Glomerular endothelial cell (primary cell): Measurements from ENCODE around the gene PCDHA12. TPM values are rescaled to one million over a fixed set of nuclear protein-coding genes. Genes with fewer than 3 reads are reported as not detected.
"Not testable (repeated sequence)": the region's sequence is repeated elsewhere in the genome, so short reads cannot be mapped to it uniquely, and the experiment has no call there.

Experiments used
- DNase-seq: peaks from one replicate; pipeline ENCODE4 v3.0.0-alpha.2; 2011; ENCODE audit warnings: low read depth, low spot score; ENCODE audit errors: extremely low read depth
- total RNA-seq: library from RNA; depleted of rRNA; stranded (reverse); fragments of >200 nt; gene quantifications from 2 replicates; pipeline ENCODE4 v1.2.3, GENCODE V29; 2015

PCDHA12 gene
- total RNA-seq, result not detected in 2 replicates

- DNase-seq, result no peak
These were observed at the start of gene PCDHA12 for GRCh38 chr5:140875085-140876065. Gene PCDHA12, plus strand, starts transcription at chr5:140875308. Its CDS starts 165 bp downstream, at chr5:140875473.

GRCh38 chr5:140827704-140828361 lies 47.3 kb upstream of the PCDHA12 start, which contains the start of gene PCDHA6:
Gene PCDHA6, plus strand, starts transcription at chr5:140827960. Its CDS starts 132 bp downstream, at chr5:140828092.
- DNase-seq, result no peak

DNA sequence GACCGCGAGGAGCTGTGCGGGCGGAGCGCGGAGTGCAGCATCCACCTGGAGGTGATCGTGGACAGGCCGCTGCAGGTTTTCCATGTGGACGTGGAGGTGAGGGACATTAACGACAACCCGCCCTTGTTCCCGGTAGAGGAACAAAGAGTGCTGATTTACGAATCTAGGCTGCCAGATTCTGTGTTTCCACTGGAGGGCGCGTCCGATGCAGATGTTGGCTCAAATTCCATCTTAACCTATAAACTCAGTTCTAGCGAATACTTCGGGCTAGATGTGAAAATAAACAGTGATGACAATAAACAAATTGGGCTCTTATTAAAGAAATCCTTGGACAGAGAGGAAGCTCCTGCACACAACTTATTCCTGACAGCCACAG lies 46.8 kb upstream of the PCDHA12 start:
- DNase-seq, result no peak

GRCh38 chr5:140829511-140830501 lies 45.3 kb upstream of the PCDHA12 start:
- DNase-seq, result not testable (repeated sequence)

DNA sequence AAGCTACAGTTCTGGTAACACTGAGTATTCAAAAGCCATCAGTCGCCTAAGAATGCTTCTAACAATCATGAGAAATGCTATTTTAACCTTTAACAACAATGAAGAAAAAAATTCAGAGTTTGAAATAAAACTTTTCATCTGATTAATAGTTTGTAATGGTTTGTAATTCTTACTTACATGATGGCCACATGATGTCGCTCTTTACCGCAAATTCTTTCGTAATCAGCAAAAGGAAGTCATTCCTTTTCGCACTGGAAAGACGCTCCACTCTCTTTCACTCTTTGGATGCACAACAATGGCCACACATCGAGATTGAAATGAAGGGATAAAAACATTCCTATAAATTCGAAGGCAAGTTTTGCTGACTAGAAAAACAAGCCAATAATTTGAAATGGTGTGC lies 41.1 kb upstream of the PCDHA12 start, which contains the start of gene PCDHA7:
TSS of gene PCDHA7 (plus strand) at position 277 of the 400 bp plus-strand sequence. CDS start at position 392, 115 bp downstream.
- DNase-seq, result no peak

DNA sequence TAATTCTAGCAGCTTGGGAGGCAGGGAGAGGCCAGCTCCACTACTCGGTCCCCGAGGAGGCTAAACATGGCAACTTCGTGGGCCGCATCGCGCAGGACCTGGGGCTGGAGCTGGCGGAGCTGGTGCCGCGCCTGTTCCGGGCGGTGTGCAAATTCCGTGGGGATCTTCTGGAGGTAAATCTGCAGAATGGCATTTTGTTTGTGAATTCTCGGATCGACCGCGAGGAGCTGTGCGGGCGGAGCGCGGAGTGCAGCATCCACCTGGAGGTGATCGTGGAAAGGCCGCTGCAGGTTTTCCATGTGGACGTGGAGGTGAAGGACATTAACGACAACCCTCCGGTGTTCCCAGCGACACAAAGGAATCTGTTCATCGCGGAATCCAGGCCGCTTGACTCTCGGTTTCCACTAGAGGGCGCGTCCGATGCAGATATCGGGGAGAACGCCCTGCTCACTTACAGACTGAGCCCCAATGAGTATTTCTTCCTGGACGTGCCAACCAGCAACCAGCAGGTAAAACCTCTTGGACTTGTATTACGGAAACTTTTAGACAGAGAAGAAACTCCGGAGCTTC lies 40.6 kb upstream of the PCDHA12 start:
- DNase-seq, result not testable (repeated sequence)

DNA sequence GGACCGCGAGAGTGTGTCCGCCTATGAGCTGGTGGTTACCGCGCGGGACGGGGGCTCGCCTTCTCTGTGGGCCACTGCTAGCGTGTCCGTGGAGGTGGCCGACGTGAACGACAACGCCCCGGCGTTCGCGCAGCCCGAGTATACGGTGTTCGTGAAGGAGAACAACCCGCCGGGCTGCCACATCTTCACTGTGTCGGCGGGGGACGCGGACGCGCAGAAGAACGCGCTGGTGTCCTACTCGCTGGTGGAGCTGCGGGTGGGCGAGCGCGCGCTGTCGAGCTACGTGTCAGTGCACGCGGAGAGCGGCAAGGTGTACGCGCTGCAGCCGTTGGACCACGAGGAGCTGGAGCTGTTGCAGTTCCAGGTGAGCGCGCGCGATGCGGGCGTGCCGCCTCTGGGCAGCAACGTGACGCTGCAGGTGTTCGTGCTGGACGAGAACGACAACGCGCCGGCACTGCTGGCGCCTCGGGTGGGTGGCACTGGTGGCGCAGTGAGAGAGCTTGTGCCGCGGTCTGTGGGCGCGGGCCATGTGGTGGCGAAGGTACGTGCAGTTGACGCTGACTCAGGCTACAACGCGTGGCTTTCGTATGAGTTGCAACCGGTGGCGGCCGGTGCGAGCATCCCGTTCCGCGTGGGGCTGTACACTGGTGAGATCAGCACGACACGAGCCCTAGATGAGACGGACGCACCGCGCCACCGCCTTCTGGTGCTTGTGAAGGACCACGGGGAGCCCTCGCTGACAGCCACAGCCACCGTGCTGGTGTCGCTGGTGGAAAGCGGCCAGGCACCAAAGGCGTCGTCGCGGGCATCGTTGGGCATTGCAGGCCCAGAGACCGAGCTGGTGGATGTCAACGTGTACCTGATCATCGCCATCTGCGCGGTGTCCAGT lies 39.2 kb upstream of the PCDHA12 start:
- DNase-seq, result no peak

DNA sequence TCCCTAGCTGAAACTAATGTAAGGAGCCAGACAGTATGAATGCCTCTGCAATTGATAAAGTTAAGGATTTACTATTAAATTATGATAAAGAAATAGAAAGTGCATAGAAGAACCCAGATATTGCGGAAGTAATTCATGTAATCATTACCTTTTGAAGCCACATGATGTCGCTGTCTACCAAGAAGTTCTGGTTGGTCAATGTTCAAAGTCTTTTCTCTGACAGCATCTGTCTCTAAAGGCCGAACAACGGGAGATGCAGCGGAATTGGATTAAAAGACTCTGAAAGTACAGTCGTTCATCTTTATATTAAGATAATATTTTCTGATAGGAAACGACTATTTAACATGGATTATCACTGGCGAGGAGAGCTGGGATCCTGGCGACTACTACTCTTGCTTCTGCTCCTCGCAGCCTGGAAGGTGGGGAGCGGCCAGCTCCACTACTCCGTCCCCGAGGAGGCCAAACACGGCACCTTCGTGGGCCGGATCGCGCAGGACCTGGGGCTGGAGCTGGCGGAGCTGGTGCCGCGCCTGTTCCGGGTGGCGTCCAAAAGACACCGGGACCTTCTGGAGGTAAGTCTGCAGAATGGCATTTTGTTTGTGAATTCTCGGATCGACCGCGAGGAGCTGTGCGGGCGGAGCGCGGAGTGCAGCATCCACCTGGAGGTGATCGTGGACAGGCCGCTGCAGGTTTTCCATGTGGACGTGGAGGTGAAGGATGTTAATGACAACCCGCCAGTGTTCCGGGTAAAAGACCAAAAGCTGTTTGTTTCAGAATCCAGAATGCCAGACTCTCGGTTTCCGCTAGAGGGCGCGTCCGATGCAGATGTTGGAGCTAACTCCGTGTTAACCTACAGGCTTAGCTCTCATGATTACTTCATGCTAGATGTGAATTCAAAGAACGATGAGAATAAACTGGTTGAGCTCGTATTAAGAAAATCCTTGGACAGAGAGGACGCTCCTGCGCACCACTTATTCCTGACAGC lies 33.8 kb upstream of the PCDHA12 start, which contains the start of gene PCDHA8:
TSS of gene PCDHA8 (plus strand) at position 210 of the 985 bp plus-strand sequence. CDS start at position 345, 135 bp downstream.
- no peak for DNase-seq

GRCh38 chr5:140842798-140843733 lies 32.0 kb upstream of the PCDHA12 start:
- DNase-seq, result no peak

DNA sequence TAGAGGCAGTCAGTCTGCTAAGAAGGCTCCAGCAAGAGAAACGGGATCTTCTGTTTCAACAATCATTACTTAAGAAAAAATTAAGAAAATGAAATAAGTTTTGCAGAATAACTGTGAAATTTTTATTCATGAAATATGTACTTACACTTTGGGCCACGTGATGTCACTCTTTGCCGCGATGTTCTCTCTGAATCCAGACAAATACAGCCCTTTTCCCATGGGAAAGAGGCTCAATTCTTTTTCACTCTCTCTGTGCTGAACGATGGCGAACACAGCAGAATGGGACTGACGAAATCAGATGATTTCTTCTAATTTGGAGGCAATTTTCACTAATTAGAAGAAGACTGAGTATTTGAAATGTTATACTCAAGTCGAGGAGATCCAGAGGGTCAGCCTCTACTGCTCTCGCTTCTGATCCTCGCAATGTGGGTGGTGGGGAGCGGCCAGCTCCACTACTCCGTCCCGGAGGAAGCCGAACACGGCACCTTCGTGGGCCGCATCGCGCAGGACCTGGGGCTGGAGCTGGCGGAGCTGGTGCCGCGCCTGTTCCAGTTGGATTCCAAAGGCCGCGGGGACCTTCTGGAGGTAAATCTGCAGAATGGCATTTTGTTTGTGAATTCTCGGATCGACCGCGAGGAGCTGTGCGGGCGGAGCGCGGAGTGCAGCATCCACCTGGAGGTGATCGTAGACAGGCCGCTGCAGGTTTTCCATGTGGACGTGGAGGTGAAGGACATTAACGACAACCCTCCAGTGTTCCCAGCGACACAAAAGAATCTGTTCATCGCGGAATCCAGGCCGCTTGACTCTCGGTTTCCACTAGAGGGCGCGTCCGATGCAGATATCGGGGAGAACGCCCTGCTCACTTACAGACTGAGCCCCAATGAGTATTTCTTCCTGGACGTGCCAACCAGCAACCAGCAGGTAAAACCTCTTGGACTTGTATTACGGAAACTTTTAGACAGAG lies 26.7 kb upstream of the PCDHA12 start, which contains the start of gene PCDHA9:
TSS of gene PCDHA9 (plus strand) at position 244 of the 964 bp plus-strand sequence. CDS start at position 358, 114 bp downstream.
- DNase-seq, result not testable (repeated sequence)

DNA sequence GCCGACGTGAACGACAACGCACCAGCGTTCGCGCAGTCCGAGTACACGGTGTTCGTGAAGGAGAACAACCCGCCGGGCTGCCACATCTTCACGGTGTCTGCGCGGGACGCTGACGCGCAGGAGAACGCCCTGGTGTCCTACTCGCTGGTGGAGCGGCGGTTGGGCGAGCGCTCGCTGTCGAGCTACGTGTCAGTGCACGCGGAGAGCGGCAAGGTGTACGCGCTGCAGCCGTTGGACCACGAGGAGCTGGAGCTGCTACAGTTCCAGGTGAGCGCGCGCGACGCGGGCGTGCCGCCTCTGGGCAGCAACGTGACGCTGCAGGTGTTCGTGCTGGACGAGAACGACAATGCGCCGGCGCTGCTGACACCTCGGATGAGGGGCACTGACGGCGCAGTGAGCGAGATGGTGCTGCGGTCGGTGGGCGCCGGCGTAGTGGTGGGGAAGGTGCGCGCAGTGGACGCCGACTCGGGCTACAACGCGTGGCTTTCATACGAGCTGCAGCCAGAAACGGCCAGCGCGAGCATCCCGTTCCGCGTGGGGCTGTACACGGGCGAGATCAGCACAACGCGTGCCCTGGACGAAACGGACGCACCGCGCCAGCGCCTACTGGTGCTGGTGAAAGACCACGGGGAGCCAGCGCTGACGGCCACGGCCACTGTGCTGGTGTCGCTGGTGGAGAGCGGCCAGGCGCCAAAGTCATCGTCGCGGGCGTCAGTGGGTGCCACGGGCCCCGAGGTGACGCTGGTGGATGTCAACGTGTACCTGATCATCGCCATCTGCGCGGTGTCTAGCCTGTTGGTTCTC lies 25.1 kb upstream of the PCDHA12 start:
- DNase-seq, result not testable (repeated sequence)

DNA sequence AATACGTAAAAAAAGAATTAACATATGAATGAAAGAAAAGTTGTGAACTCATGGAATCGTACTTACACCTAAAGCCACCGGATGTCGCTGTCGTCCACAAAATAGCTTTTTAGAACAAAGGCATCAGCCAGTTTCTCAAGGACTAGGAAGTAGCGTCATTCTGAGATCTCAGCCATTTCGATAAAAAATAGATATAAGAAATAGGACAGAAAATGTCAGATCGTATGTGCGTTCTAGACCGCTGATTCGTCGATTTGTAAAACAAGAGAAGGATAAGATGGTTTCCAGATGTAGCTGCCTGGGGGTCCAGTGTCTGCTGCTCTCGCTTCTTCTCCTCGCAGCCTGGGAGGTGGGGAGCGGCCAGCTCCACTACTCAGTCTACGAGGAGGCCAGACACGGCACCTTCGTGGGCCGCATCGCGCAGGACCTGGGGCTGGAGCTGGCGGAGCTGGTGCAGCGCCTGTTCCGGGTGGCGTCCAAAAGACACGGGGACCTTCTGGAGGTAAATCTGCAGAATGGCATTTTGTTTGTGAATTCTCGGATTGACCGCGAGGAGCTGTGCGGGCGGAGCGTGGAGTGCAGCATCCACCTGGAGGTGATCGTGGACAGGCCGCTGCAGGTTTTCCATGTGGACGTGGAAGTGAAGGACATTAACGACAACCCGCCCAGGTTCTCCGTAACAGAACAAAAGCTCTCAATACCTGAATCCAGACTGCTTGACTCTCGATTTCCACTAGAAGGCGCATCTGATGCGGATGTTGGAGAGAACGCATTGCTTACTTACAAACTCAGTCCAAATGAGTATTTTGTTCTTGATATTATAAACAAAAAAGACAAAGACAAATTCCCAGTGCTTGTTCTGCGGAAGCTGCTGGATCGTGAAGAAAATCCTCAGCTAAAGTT lies 19.1 kb upstream of the PCDHA12 start, which contains the start of gene PCDHA10:
TSS of gene PCDHA10 (plus strand) at position 126 of the 903 bp plus-strand sequence. CDS start at position 278, 152 bp downstream.
- DNase-seq, result no peak
